ENCODE data around the gene SMC1B.
"Not testable (repeated sequence)": the region's sequence is repeated elsewhere in the genome, so short reads cannot be mapped to it uniquely, and the experiment has no call there.

SMC1B gene

GRCh38 chr22:45295492-45295891 lies 117.9 kb downstream of the SMC1B start:
- DNase-seq: no peak

- DNase-seq: not testable (repeated sequence)
Measured at GRCh38 chr22:45295004-45295403, 118.4 kb downstream of the SMC1B start.
